Breast epithelium (tissue), 4 donors: ENCODE data around the gene RTL10. TPM values are rescaled to one million over a fixed set of nuclear protein-coding genes. Genes with fewer than 3 reads are reported as not detected.

Experiments used
- DNase-seq, 2 donors: peaks; one replicate each; pipeline ENCODE4 v3.0.0-alpha.2; 2019; ENCODE audit warnings: low spot score in 2 of 2
- H3K27ac ChIP-seq, 2 donors: fragments of 200-600 bp; sonication (generic) in 1 of 2; one replicate each; pipeline ENCODE4 v1.5.1; 2016 to 2019; ENCODE audit warnings: mild to moderate bottlenecking in 1 of 2
- H3K27me3 ChIP-seq, 2 donors: fragments of 200-600 bp; sonication (generic) in 1 of 2; one replicate each; pipeline versions ENCODE4 v1.5.1 to v1.6.0; 2017 to 2019; ENCODE audit warnings: control low read depth in 1 of 2, mild to moderate bottlenecking in 1 of 2
- H3K36me3 ChIP-seq: fragments of 200-600 bp; one replicate; pipeline ENCODE4 v1.5.1; 2019
- H3K4me1 ChIP-seq, 2 donors: fragments of 200-600 bp; sonication (generic); one replicate each; pipeline ENCODE4 v1.5.1; 2016 to 2019; ENCODE audit warnings: control low read depth in 1 of 2
- H3K4me3 ChIP-seq, 3 donors: fragments of 200-600 bp; sonication (generic); 1 replicate in 2 of 3; 2 replicates in 1 of 3; pipeline ENCODE4 v1.5.1; 2016 to 2019; ENCODE audit warnings: mild to moderate bottlenecking in 3 of 3, moderate library complexity in 2 of 3
- H3K9me3 ChIP-seq, 2 donors: fragments of 200-600 bp; sonication (generic) in 1 of 2; one replicate each; pipeline ENCODE4 v1.5.1; 2016 to 2019; ENCODE audit warnings: control low read depth in 1 of 2
- CTCF ChIP-seq, 3 donors: fragments of 450-650 bp; IDR thresholded peaks; one replicate each; pipeline ENCODE4 v1.5.1; 2016 to 2017; ENCODE audit warnings: antibody characterized with exemption in 3 of 3, mild to moderate bottlenecking in 3 of 3, moderate library complexity in 3 of 3
- POLR2A ChIP-seq: fragments of 450-650 bp; IDR thresholded peaks from one replicate; pipeline ENCODE4 v1.6.1; 2016; ENCODE audit warnings: antibody characterized with exemption, mild to moderate bottlenecking, moderate library complexity
- POLR2AphosphoS5 ChIP-seq, 3 donors: sonication (generic); formaldehyde crosslinking; IDR thresholded peaks; one replicate each; pipeline ENCODE4 v1.6.1; 2017; ENCODE audit warnings: antibody characterized with exemption in 3 of 3
- intact Hi-C: fragments of 100-400 bp; cut with DNase I; formaldehyde crosslinking; loops from one replicate; pipeline ENCODE4 v1.15.1; 2023; ENCODE audit warnings: low total_unique reads
- total RNA-seq, 3 donors: library from RNA; depleted of rRNA; stranded (reverse); fragments of >200 nt; gene quantifications; one replicate each; pipeline ENCODE4 v1.1.0, GENCODE V29; 2016

Gene RTL10
- total RNA-seq, 3 donors from 2014 or later = 6.7 to 21.5 (median 14.1) TPM

- Histone ChIP-seq H3K4me1 (no peaks in the 10 kb centered on the region), H3K27me3 (no peaks in the 10 kb centered on the region), H3K36me3 (no peaks in the 10 kb centered on the region), H3K27ac (no peak overlapping the region), H3K9me3 (no peaks in the 10 kb centered on the region), H3K4me3 (peak overlapping the region in 1 of 3 donors; percentile 2)
- TF ChIP-seq CTCF (IDR thresholded peaks at IDR 0.05) (no peak), POLR2A (no peak), POLR2AphosphoS5 (IDR thresholded peaks at IDR 0.05) (no peak)
- intact Hi-C loops = no loop called here
- peak in 1 of 2 donors; percentile 41 for DNase-seq
Measured at GRCh38 chr22:19873138-19873959, 18.7 kb upstream of the RTL10 start.

- Histone ChIP-seq H3K4me3 (no peak overlapping the region), H3K27me3 (no peaks in the 10 kb centered on the region), H3K27ac (no peak overlapping the region), H3K36me3 (no peaks in the 10 kb centered on the region), H3K4me1 (no peaks in the 10 kb centered on the region), H3K9me3 (no peaks in the 10 kb centered on the region)
- intact Hi-C loops = no loop called here
- no peak for TF ChIP-seq POLR2AphosphoS5 (IDR thresholded peaks at IDR 0.05)
- no peak for TF ChIP-seq CTCF (IDR thresholded peaks at IDR 0.05)
- no peak for TF ChIP-seq POLR2A
- peak in 1 of 2 donors; percentile 47 for DNase-seq
Measured at GRCh38 chr22:19872779-19873137, 18.1 kb upstream of the RTL10 start.

DNA sequence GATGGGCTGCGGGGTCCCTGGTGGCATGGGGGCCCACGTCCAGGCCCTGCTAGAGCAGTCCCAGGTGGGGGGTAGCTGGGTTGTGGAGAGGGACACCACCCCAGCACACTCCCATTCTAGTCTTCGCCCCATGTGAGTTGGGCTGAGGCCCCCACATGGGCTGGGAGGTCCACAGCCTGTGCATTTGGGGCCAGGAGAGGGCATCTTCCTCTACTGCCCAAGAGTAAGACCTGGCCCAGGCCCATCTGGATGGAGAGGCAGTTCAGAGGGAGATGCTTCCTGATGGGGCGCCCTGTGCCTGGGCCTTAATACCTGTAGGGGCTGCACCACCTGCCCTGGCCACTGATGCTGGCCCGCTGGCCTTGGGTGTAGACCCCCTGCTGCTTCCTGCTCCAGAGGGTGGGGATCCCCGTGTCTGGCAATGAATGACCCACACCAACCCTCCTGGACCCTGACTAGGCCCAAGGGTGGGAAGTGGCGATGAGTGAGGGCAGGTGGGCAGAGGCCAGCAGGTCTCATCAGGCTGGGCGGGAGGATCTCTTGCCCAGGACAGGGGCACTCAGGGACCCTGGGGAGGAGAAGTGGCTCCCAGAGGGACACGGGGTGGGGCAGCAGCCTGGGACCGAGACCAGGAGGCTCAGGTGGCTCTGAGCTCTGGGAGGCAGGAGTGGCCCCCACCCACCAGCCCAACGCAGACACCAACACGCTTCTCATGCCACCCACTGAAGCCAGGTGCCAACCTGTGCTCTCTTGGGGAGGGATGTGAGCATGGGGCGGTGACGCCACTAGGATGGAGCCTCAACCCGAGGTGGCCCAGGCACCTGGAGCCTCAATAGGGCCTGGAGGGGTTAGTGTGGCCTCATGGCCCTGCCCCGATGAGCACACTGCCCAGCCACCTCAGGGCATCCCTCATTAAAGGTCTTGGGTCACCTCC is 17.4 kb upstream of the RTL10 start:
- Histone ChIP-seq H3K27me3 (no peaks in the 10 kb centered on the region), H3K4me1 (no peaks in the 10 kb centered on the region), H3K36me3 (no peaks in the 10 kb centered on the region), H3K4me3 (no peak overlapping the region), H3K9me3 (no peaks in the 10 kb centered on the region), H3K27ac (no peak overlapping the region)
- intact Hi-C loops = no loop called here
- TF ChIP-seq CTCF (IDR thresholded peaks at IDR 0.05) (no peak), POLR2AphosphoS5 (IDR thresholded peaks at IDR 0.05) (no peak), POLR2A (no peak)
- peak in 1 of 2 donors; percentile 36 for DNase-seq

- TF ChIP-seq CTCF (IDR thresholded peaks at IDR 0.05) = no peak
- TF ChIP-seq POLR2AphosphoS5 (IDR thresholded peaks at IDR 0.05) = no peak
- TF ChIP-seq POLR2A = no peak
- no peak overlapping the region for H3K4me3 ChIP-seq
- H3K9me3 ChIP-seq = no peaks in the 10 kb centered on the region
- intact Hi-C loops = no loop called here
- H3K36me3 ChIP-seq = no peaks in the 10 kb centered on the region
- H3K27me3 ChIP-seq = no peaks in the 10 kb centered on the region
- peak in 1 of 2 donors; percentile 37 for DNase-seq
- no peak overlapping the region for H3K27ac ChIP-seq
- H3K4me1 ChIP-seq = no peaks in the 10 kb centered on the region
Measured at GRCh38 chr22:19871023-19871844, 16.6 kb upstream of the RTL10 start.
